ENCODE measurements around the gene TMEM51. TPM values are rescaled to one million over a fixed set of nuclear protein-coding genes. Genes with fewer than 3 reads are reported as not detected.

TMEM51 gene
- total RNA-seq, 1 donor from 2014 or later = 31.4 TPM

DNA sequence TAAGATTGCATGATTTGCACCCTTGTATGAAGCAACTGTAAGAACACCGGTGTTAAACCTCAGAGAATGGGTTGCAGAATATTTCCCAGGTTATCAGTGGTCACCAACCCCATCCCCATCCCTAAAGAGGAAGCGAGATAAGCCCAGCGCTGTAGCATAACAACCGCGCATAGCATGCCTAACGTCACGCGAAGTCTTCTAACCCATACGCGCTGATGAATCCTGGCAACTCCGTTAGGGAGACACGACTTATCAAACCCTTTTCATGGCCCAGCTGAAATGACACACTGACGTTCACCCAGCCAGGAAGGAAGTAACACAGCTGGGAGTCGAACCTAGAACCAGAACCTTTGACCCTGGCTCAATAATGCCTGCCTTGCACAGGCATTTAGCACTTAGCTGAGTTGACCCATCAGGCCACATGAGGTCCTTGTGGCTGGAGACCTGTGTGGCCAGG lies 24.2 kb downstream of the TMEM51 start:
- intact Hi-C loops (cut with DNase I) = no loop called here
- peaks cover 37% of the 10 kb centered on the region for H3K4me1 ChIP-seq
- H3K27ac ChIP-seq = peak overlapping the region; percentile 77
- TF ChIP-seq, protein P1, sequence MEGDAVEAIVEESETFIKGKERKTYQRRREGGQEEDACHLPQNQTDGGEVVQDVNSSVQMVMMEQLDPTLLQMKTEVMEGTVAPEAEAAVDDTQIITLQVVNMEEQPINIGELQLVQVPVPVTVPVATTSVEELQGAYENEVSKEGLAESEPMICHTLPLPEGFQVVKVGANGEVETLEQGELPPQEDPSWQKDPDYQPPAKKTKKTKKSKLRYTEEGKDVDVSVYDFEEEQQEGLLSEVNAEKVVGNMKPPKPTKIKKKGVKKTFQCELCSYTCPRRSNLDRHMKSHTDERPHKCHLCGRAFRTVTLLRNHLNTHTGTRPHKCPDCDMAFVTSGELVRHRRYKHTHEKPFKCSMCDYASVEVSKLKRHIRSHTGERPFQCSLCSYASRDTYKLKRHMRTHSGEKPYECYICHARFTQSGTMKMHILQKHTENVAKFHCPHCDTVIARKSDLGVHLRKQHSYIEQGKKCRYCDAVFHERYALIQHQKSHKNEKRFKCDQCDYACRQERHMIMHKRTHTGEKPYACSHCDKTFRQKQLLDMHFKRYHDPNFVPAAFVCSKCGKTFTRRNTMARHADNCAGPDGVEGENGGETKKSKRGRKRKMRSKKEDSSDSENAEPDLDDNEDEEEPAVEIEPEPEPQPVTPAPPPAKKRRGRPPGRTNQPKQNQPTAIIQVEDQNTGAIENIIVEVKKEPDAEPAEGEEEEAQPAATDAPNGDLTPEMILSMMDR (IDR thresholded peaks at IDR 0.05) = no peak
- TF ChIP-seq POLR2AphosphoS5 (IDR thresholded peaks at IDR 0.05; ENCODE audit: insufficient read depth in 1 of 2, low read depth in 1 of 2) = no peak
- no peak for TF ChIP-seq POLR2A (IDR thresholded peaks at IDR 0.05)
- no peaks in the 10 kb centered on the region for H3K9me3 ChIP-seq
- no peak overlapping the region for H3K4me3 ChIP-seq
- no peak for DNase-seq (ENCODE audit: extremely low spot score in 2 of 2)
- H3K27me3 ChIP-seq = no peaks in the 10 kb centered on the region
- H3K36me3 ChIP-seq = no peaks in the 10 kb centered on the region

DNA sequence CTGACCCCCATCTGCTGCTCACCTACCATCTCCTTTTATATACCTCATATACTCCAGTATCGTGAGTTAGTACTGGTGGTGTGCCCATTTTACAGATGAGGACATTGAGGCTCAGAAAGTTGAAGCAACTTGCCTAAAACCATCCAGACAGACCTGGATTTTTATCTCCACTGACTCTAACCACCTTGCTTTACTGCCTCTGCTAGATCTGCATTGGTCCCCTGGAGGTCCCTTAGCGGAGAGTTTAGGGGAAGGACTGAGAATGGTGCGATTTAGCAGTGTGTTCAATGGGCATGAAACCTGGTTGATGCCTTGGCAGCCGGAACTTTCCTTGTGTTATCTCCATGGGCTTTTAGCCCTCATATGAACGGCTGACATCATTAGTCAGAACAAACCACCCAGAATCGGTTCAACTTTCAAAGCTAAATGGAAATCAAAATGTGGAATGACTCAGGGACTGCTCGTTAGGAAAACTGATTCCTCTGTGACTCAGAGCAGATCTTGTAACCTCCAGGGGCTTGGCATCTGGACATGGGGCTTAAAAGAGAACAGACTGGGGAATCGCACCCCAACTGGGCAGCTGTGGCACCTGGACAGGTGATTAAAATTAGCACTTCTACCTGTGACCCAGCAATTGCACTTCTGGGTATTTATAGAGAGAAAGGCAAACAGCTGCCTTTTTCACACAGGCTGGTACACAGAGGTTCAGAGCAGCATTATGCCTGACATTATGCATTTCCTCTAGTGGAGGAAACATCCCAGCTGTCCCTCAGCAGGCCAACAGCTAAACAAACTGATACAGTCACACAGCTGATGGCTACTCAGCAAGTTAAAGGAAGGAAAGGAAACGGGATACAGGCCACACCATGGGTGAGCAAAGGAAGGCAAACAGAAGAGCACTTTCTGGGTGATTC lies 25.3 kb downstream of the TMEM51 start:
- DNase-seq (ENCODE audit: extremely low spot score in 2 of 2) = no peak
- no peaks in the 10 kb centered on the region for H3K9me3 ChIP-seq
- intact Hi-C loops (cut with DNase I) = no loop called here
- TF ChIP-seq POLR2AphosphoS5 (IDR thresholded peaks at IDR 0.05; ENCODE audit: insufficient read depth in 1 of 2, low read depth in 1 of 2) (peak in 1 of 2 donors; percentile 15), POLR2A (IDR thresholded peaks at IDR 0.05) (no peak)
- TF ChIP-seq, protein P1 (IDR thresholded peaks at IDR 0.05) = no peak
- H3K27ac ChIP-seq = peak overlapping the region; percentile 77
- no peaks in the 10 kb centered on the region for H3K27me3 ChIP-seq
- H3K4me1 ChIP-seq = peaks cover 34% of the 10 kb centered on the region
- no peak overlapping the region for H3K4me3 ChIP-seq
- no peaks in the 10 kb centered on the region for H3K36me3 ChIP-seq

DNA sequence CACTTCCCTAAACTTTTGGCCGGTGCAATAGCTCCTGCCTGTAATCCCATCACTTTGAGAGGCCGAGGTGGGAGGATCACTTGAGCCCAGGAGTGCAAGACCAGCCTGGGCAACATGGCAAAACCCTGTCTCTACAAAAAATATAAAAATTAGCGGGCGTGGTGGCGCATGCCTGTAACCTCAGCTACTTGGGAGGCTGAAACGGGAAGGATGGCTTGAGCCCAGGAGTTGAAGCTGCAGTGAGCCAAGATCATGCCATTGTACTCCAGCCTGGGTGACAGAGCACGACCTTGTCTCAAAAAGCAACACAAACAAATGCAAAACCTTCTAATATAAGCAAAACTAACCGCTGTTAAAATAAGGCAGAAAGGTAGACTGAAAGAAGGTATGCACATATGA lies 25.9 kb downstream of the TMEM51 start:
- no peaks in the 10 kb centered on the region for H3K36me3 ChIP-seq
- H3K9me3 ChIP-seq = no peaks in the 10 kb centered on the region
- intact Hi-C loops (cut with DNase I) = no loop called here
- no peaks in the 10 kb centered on the region for H3K27me3 ChIP-seq
- peak overlapping the region; percentile 77 for H3K27ac ChIP-seq
- TF ChIP-seq, protein P1 (IDR thresholded peaks at IDR 0.05) = no peak
- no peak for TF ChIP-seq POLR2A (IDR thresholded peaks at IDR 0.05)
- H3K4me1 ChIP-seq = peaks cover 28% of the 10 kb centered on the region
- H3K4me3 ChIP-seq = no peak overlapping the region
- DNase-seq (ENCODE audit: extremely low spot score in 2 of 2) = no peak

DNA sequence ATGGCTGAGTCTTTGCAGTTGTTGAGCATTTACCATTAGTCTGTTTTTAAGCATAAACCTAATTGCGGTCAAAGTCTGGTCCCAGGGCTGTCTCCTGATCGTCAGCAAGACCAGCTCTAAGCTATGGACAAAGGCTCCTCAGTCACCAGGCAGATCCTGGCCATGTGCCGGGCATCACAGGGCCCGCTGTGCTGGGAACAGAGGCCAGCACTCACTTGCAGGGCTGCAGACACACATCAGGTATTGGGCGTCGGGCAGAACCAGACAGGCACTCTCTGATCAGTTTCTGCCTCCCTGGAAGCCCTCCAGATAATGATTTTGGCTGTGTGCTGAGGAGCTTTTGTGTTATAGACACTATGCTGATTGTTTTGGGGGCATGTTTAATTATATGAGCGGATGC lies 26.6 kb downstream of the TMEM51 start:
- Histone ChIP-seq H3K27ac (peak overlapping the region; percentile 77), H3K27me3 (no peaks in the 10 kb centered on the region), H3K36me3 (no peaks in the 10 kb centered on the region), H3K9me3 (no peaks in the 10 kb centered on the region), H3K4me3 (no peak overlapping the region), H3K4me1 (peaks cover 28% of the 10 kb centered on the region)
- TF ChIP-seq POLR2A (IDR thresholded peaks at IDR 0.05) (no peak), POLR2AphosphoS5 (IDR thresholded peaks at IDR 0.05; ENCODE audit: insufficient read depth in 1 of 2, low read depth in 1 of 2) (no peak)
- TF ChIP-seq, protein P1 (IDR thresholded peaks at IDR 0.05) = no peak
- intact Hi-C loops (cut with DNase I) = no loop called here
- DNase-seq (ENCODE audit: extremely low spot score in 2 of 2) = no peak

DNA sequence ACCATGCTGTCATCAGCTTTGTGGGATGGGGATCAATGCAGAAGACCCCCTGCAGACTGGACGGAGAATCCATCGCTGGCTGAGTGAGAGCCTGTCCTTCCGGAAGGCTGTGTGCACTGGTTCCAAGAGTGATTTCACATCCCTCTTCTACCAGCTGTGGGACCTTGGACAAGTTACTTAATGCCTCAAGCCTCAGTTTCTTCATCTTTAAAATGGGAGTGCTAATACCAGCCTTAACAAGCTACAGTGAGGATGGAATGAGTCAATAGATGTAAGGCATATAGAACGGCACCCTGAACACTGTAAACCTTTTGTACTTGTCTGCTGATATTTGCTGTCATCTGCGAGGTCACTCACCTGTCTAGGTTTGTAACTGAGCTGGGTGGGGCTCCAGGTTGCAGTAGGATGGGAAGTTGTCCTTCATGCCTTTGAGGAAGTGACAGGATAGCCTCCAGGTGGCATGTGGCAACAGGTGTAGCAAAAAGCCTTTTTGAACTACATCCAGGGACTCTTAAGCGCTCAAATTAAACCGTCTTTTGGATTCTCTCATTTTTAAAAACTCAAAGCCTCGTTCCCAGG lies 27.5 kb downstream of the TMEM51 start:
- DNase-seq (ENCODE audit: extremely low spot score in 2 of 2) = no peak
- Histone ChIP-seq H3K27ac (no peak overlapping the region), H3K36me3 (no peaks in the 10 kb centered on the region), H3K9me3 (no peaks in the 10 kb centered on the region), H3K4me1 (peaks cover 28% of the 10 kb centered on the region), H3K27me3 (no peaks in the 10 kb centered on the region), H3K4me3 (no peak overlapping the region)
- intact Hi-C loops (cut with DNase I) = no loop called here
- TF ChIP-seq, protein P1 (IDR thresholded peaks at IDR 0.05) = no peak
- TF ChIP-seq POLR2A (IDR thresholded peaks at IDR 0.05) = no peak
- peak in 1 of 2 donors; percentile 35 for TF ChIP-seq POLR2AphosphoS5 (IDR thresholded peaks at IDR 0.05; ENCODE audit: insufficient read depth in 1 of 2, low read depth in 1 of 2)
